Neural cell (in vitro differentiated cells): ENCODE measurements around the gene C22orf42.

Source experiments
- CTCF ChIP-seq: fragments of 450-650 bp; IDR thresholded peaks from 2 replicates; pipeline ENCODE4 v1.5.1; 2014; ENCODE audit warnings: antibody characterized with exemption, mild to moderate bottlenecking, moderate library complexity; ENCODE audit not compliant: poor library complexity, severe bottlenecking
- EZH2 ChIP-seq: fragments of 200-600, 300-800 bp; shearing (Covaris generic), sonication (generic); IDR thresholded peaks from 2 replicates; pipeline ENCODE4 v1.6.1; 2014; ENCODE audit warnings: antibody characterized with exemption, low read length, borderline replicate concordance, mild to moderate bottlenecking; ENCODE audit not compliant: insufficient read depth, poor library complexity, severe bottlenecking
- RAD21 ChIP-seq: fragments of 450-650 bp; conservative IDR thresholded peaks from 2 replicates; pipeline ENCODE4 v1.6.1; 2014; ENCODE audit warnings: antibody characterized with exemption, mild to moderate bottlenecking, moderate library complexity
- TAF1 ChIP-seq: IDR thresholded peaks from 2 replicates; pipeline ENCODE4 v1.6.1; 2012; ENCODE audit warnings: low read depth

GRCh38 chr22:32142600-32142999, 16.5 kb downstream of the C22orf42 start:
- TF ChIP-seq EZH2 (no peak), CTCF (no peak), TAF1 (no peak), RAD21 (no peak)
